HepG2 (cell line): ENCODE data around the gene ARHGEF7. TPM values are rescaled to one million over a fixed set of nuclear protein-coding genes. Genes with fewer than 3 reads are reported as not detected.

Experiments used
- AGO2 ChIP-seq: fragments of 200-400 bp; formaldehyde crosslinking; optimal IDR thresholded peaks from 2 replicates; pipeline ENCODE3; 2017; ENCODE audit warnings: mild to moderate bottlenecking, low read depth, low read length, moderate library complexity
- DMAP1 ChIP-seq: IDR thresholded peaks from 2 replicates; pipeline ENCODE4 v1.6.1; 2016
- FOSL1 ChIP-seq: sonication (generic); formaldehyde crosslinking; IDR thresholded peaks from 2 replicates; pipeline ENCODE4 v1.9.0; 2021; ENCODE audit warnings: missing genetic modification reagents, borderline replicate concordance
- GTF2F1 ChIP-seq: fragments of 150-350 bp; IDR thresholded peaks from 2 replicates; pipeline ENCODE4 v1.6.1; 2014; ENCODE audit warnings: low read length
- JUND ChIP-seq: sonication (generic); formaldehyde crosslinking; IDR thresholded peaks from 2 replicates; pipeline ENCODE4 v1.8.0; 2022; ENCODE audit warnings: mild to moderate bottlenecking, missing genetic modification reagents
- KAT2B ChIP-seq: fragments of 150-350 bp; IDR thresholded peaks from 2 replicates; pipeline ENCODE4 v1.6.1; 2014; ENCODE audit warnings: low read depth, low read length, borderline replicate concordance
- KDM2A ChIP-seq: sonication (generic); formaldehyde crosslinking; IDR thresholded peaks from 2 replicates; pipeline ENCODE4 v1.4.0; 2020; ENCODE audit warnings: low read depth, missing genetic modification reagents, borderline replicate concordance
- KLF6 ChIP-seq: IDR thresholded peaks from 2 replicates; pipeline ENCODE4 v1.8.0; 2016; ENCODE audit warnings: missing biosample characterization, missing genetic modification reagents
- NFKB2 ChIP-seq: sonication (generic); formaldehyde crosslinking; IDR thresholded peaks from 2 replicates; pipeline ENCODE4 v1.4.0; 2020; ENCODE audit warnings: missing genetic modification reagents, borderline replicate concordance
- NFRKB ChIP-seq: fragments of 450-650 bp; IDR thresholded peaks from 2 replicates; pipeline ENCODE4 v1.6.1; 2017
- PRMT3 ChIP-seq: sonication (generic); formaldehyde crosslinking; IDR thresholded peaks from 2 replicates; pipeline ENCODE4 v1.8.1; 2022; ENCODE audit warnings: low read depth, mild to moderate bottlenecking, moderate library complexity, missing genetic modification reagents, borderline replicate concordance
- TEAD3 ChIP-seq: optimal IDR thresholded peaks from 2 replicates; pipeline ENCODE3; 2016; ENCODE audit warnings: borderline replicate concordance
- ZFY ChIP-seq: sonication (generic); formaldehyde crosslinking; IDR thresholded peaks from 2 replicates; pipeline ENCODE4 v1.4.0; 2020; ENCODE audit warnings: missing genetic modification reagents
- ZNF564 ChIP-seq: sonication (generic); formaldehyde crosslinking; IDR thresholded peaks from 2 replicates; pipeline ENCODE4 v1.8.1; 2023; ENCODE audit warnings: mild to moderate bottlenecking, missing genetic modification reagents
- ZSCAN25 ChIP-seq: sonication (generic); formaldehyde crosslinking; IDR thresholded peaks from 2 replicates; pipeline ENCODE4 v1.8.0; 2022; ENCODE audit warnings: mild to moderate bottlenecking, missing genetic modification reagents
- polyA plus RNA-seq, 8 experiments: library from polyadenylated mRNA; depleted of rRNA in 3 of 8; stranded (reverse) in 7 of 8; unstranded in 1 of 8; fragments of >200 nt; fragmentation: Illumina TruSeq in 4 of 8; extraction: Trizol in 4 of 8; gene quantifications; 2 replicates each; pipeline versions ENCODE4 v1.2.1 to v1.2.3, GENCODE V29; 2011 to 2016; ENCODE audit warnings: low read depth in 4 of 8, missing spikeins in 1 of 8, mixed read lengths in 1 of 8; ENCODE audit not compliant: insufficient read depth in 1 of 8
- total RNA-seq, 5 experiments: library from RNA; depleted of rRNA; stranded (reverse); fragments of >200 nt; fragmentation: Illumina TruSeq; extraction: Trizol; gene quantifications; 2 replicates each; pipeline ENCODE4 v1.2.3, GENCODE V29; 2016; ENCODE audit warnings: low read depth in 1 of 5
- TF ChIP-seq, protein P1 (sequence below): IDR thresholded peaks from 2 replicates; pipeline ENCODE4 v1.6.1; 2018; ENCODE audit warnings: missing genetic modification reagents
- TF ChIP-seq, protein P2 (sequence below): sonication (generic); formaldehyde crosslinking; IDR thresholded peaks from 2 replicates; pipeline ENCODE4 v1.4.0; 2020; ENCODE audit warnings: mild to moderate bottlenecking, missing genetic modification reagents
- TF ChIP-seq, protein P3 (sequence below): fragments of 450-650 bp; IDR thresholded peaks from 2 replicates; pipeline ENCODE4 v1.6.1; 2016
- TF ChIP-seq, protein P4 (sequence below): sonication (generic); formaldehyde crosslinking; IDR thresholded peaks from 2 replicates; pipeline ENCODE4 v1.5.0; 2020; ENCODE audit warnings: mild to moderate bottlenecking, missing genetic modification reagents
- TF ChIP-seq, protein P5 (sequence below): sonication (generic); formaldehyde crosslinking; IDR thresholded peaks from 2 replicates; pipeline ENCODE4 v1.4.0; 2020; ENCODE audit warnings: missing genetic modification reagents
- TF ChIP-seq, protein P6 (sequence below): sonication (generic); formaldehyde crosslinking; IDR thresholded peaks from 2 replicates; pipeline ENCODE4 v1.5.1; 2020; ENCODE audit warnings: mild to moderate bottlenecking, missing genetic modification reagents, moderate library complexity
- TF ChIP-seq, protein P7 (sequence below): sonication (generic); formaldehyde crosslinking; conservative IDR thresholded peaks from 2 replicates; pipeline ENCODE4 v1.8.0; 2022; ENCODE audit warnings: low read depth, missing genetic modification reagents

ARHGEF7 gene
- total and polyA plus RNA-seq, 2 of the 13 experiments (the other 11 are each of a cell fraction or from before 2014, with no cell fraction given), result 15.7 to 22.3 TPM

DNA sequence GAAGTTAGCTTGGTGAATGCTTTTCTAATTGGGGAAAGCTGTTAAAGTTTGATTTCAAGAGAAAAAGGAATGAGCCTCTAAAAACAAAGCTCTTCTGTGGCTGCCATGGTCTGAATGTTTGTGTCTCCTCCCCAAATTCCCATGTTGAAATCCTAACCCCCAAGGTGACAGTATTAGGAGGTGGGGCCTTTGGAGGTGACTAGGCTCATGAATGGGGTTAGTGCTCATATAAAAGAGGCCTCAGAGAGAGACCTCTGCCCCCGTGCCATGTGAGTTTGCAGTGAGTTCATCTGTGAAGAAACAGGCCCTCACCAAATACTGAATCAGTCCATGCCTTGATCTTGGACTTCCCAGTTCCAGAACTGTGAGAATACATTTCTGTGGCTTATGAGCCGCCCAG is 56.5 kb downstream of the ARHGEF7 start (continued):
- TF ChIP-seq, protein P1, sequence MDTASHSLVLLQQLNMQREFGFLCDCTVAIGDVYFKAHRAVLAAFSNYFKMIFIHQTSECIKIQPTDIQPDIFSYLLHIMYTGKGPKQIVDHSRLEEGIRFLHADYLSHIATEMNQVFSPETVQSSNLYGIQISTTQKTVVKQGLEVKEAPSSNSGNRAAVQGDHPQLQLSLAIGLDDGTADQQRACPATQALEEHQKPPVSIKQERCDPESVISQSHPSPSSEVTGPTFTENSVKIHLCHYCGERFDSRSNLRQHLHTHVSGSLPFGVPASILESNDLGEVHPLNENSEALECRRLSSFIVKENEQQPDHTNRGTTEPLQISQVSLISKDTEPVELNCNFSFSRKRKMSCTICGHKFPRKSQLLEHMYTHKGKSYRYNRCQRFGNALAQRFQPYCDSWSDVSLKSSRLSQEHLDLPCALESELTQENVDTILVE (CRISPR knock-in tag), result no peak
- TF ChIP-seq AGO2, result no peak
- TF ChIP-seq, protein P2, sequence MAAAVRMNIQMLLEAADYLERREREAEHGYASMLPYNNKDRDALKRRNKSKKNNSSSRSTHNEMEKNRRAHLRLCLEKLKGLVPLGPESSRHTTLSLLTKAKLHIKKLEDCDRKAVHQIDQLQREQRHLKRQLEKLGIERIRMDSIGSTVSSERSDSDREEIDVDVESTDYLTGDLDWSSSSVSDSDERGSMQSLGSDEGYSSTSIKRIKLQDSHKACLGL (CRISPR knock-in tag), result no peak
- no peak for TF ChIP-seq GTF2F1
- TF ChIP-seq TEAD3 (CRISPR knock-in tag), result no peak
- TF ChIP-seq ZFY (CRISPR knock-in tag), result 0 out of 2 replicates have a peak, but pooled peaks have one; percentile 26
- no peak for TF ChIP-seq JUND (CRISPR knock-in tag)
- no peak for TF ChIP-seq FOSL1 (CRISPR knock-in tag)
- no peak for TF ChIP-seq KDM2A (CRISPR knock-in tag)
- TF ChIP-seq NFRKB, result no peak
- TF ChIP-seq, protein P3, sequence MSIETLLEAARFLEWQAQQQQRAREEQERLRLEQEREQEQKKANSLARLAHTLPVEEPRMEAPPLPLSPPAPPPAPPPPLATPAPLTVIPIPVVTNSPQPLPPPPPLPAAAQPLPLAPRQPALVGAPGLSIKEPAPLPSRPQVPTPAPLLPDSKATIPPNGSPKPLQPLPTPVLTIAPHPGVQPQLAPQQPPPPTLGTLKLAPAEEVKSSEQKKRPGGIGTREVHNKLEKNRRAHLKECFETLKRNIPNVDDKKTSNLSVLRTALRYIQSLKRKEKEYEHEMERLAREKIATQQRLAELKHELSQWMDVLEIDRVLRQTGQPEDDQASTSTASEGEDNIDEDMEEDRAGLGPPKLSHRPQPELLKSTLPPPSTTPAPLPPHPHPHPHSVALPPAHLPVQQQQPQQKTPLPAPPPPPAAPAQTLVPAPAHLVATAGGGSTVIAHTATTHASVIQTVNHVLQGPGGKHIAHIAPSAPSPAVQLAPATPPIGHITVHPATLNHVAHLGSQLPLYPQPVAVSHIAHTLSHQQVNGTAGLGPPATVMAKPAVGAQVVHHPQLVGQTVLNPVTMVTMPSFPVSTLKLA, result no peak
- no peak for TF ChIP-seq PRMT3 (CRISPR knock-in tag)
- TF ChIP-seq, protein P4, sequence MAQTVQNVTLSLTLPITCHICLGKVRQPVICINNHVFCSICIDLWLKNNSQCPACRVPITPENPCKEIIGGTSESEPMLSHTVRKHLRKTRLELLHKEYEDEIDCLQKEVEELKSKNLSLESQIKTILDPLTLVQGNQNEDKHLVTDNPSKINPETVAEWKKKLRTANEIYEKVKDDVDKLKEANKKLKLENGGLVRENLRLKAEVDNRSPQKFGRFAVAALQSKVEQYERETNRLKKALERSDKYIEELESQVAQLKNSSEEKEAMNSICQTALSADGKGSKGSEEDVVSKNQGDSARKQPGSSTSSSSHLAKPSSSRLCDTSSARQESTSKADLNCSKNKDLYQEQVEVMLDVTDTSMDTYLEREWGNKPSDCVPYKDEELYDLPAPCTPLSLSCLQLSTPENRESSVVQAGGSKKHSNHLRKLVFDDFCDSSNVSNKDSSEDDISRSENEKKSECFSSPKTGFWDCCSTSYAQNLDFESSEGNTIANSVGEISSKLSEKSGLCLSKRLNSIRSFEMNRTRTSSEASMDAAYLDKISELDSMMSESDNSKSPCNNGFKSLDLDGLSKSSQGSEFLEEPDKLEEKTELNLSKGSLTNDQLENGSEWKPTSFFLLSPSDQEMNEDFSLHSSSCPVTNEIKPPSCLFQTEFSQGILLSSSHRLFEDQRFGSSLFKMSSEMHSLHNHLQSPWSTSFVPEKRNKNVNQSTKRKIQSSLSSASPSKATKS (CRISPR knock-in tag), result no peak
- TF ChIP-seq, protein P5, sequence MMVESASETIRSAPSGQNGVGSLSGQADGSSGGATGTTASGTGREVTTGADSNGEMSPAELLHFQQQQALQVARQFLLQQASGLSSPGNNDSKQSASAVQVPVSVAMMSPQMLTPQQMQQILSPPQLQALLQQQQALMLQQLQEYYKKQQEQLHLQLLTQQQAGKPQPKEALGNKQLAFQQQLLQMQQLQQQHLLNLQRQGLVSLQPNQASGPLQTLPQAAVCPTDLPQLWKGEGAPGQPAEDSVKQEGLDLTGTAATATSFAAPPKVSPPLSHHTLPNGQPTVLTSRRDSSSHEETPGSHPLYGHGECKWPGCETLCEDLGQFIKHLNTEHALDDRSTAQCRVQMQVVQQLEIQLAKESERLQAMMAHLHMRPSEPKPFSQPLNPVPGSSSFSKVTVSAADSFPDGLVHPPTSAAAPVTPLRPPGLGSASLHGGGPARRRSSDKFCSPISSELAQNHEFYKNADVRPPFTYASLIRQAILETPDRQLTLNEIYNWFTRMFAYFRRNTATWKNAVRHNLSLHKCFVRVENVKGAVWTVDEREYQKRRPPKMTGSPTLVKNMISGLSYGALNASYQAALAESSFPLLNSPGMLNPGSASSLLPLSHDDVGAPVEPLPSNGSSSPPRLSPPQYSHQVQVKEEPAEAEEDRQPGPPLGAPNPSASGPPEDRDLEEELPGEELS (CRISPR knock-in tag), result peak; percentile 12; the same call in 1 of the 2 replicates
- no peak for TF ChIP-seq ZSCAN25 (CRISPR knock-in tag)
- TF ChIP-seq DMAP1 (CRISPR knock-in tag), result no peak
- no peak for TF ChIP-seq KLF6 (CRISPR knock-in tag)
- TF ChIP-seq, protein P6, sequence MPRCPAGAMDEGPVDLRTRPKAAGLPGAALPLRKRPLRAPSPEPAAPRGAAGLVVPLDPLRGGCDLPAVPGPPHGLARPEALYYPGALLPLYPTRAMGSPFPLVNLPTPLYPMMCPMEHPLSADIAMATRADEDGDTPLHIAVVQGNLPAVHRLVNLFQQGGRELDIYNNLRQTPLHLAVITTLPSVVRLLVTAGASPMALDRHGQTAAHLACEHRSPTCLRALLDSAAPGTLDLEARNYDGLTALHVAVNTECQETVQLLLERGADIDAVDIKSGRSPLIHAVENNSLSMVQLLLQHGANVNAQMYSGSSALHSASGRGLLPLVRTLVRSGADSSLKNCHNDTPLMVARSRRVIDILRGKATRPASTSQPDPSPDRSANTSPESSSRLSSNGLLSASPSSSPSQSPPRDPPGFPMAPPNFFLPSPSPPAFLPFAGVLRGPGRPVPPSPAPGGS (CRISPR knock-in tag), result no peak
- TF ChIP-seq NFKB2, result no peak
- TF ChIP-seq, protein P7, sequence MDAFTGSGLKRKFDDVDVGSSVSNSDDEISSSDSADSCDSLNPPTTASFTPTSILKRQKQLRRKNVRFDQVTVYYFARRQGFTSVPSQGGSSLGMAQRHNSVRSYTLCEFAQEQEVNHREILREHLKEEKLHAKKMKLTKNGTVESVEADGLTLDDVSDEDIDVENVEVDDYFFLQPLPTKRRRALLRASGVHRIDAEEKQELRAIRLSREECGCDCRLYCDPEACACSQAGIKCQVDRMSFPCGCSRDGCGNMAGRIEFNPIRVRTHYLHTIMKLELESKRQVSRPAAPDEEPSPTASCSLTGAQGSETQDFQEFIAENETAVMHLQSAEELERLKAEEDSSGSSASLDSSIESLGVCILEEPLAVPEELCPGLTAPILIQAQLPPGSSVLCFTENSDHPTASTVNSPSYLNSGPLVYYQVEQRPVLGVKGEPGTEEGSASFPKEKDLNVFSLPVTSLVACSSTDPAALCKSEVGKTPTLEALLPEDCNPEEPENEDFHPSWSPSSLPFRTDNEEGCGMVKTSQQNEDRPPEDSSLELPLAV (CRISPR knock-in tag), result no peak
- TF ChIP-seq KAT2B, result no peak
- peak; percentile 84; the same call in 1 of the 2 replicates for TF ChIP-seq ZNF564 (CRISPR knock-in tag)
